Astrocyte (in vitro differentiated cells and primary cell): ENCODE data around the gene RALGPS2. TPM values are rescaled to one million over a fixed set of nuclear protein-coding genes. Genes with fewer than 3 reads are reported as not detected.

Experiments used
- DNase-seq: peaks from one replicate; pipeline ENCODE4 v3.0.0-alpha.2; 2010; ENCODE audit warnings: low read depth
- FAIRE-seq: peaks from 2 replicates; lab custom pipeline; 2011; peaks lifted over from hg19 to GRCh38; lab: Jason Lieb, UNC
- H2AFZ ChIP-seq: 2 replicates; pipeline ENCODE4 v1.6.0; 2012; ENCODE audit warnings: low read depth, low read length, inconsistent platforms
- H3K27ac ChIP-seq: 2 replicates; pipeline ENCODE4 v1.5.1; 2011; ENCODE audit warnings: low read depth, low read length, inconsistent platforms
- H3K27me3 ChIP-seq: 2 replicates; pipeline ENCODE4 v1.6.0; 2011; ENCODE audit warnings: low read length, inconsistent platforms; ENCODE audit not compliant: insufficient read depth
- H3K36me3 ChIP-seq: 2 replicates; pipeline ENCODE4 v1.5.1; 2011; ENCODE audit warnings: low read length, inconsistent platforms; ENCODE audit not compliant: insufficient read depth
- H3K4me1 ChIP-seq: 2 replicates; pipeline ENCODE4 v1.5.1; 2011; ENCODE audit warnings: low read length, inconsistent platforms; ENCODE audit not compliant: insufficient read depth
- H3K4me2 ChIP-seq: 2 replicates; pipeline ENCODE4 v1.6.0; 2012; ENCODE audit warnings: low read length, inconsistent platforms
- H3K4me3 ChIP-seq: 2 replicates; pipeline ENCODE4 v1.5.1; 2011; ENCODE audit warnings: low read depth, mild to moderate bottlenecking, low read length, inconsistent platforms; ENCODE audit not compliant: insufficient read depth
- H3K79me2 ChIP-seq: 2 replicates; pipeline ENCODE4 v1.6.0; 2012; ENCODE audit warnings: mild to moderate bottlenecking, low read length, inconsistent platforms; ENCODE audit not compliant: insufficient read depth
- H3K9ac ChIP-seq: 2 replicates; pipeline ENCODE4 v1.6.0; 2012; ENCODE audit warnings: mild to moderate bottlenecking, low read length, inconsistent platforms
- H3K9me3 ChIP-seq: 2 replicates; pipeline ENCODE4 v1.5.1; 2012; ENCODE audit warnings: low read depth, mild to moderate bottlenecking, low read length, inconsistent platforms; ENCODE audit not compliant: insufficient read depth
- H4K20me1 ChIP-seq: 2 replicates; pipeline ENCODE4 v1.6.0; 2012; ENCODE audit warnings: low read length, inconsistent platforms; ENCODE audit not compliant: insufficient read depth
- H3K27ac Mint-ChIP-seq: one replicate; pipeline ENCODE4 v1.8.0; 2021; ENCODE audit warnings: mild to moderate bottlenecking, mixed read lengths; ENCODE audit not compliant: unreplicated experiment
- H3K27me3 Mint-ChIP-seq: one replicate; pipeline ENCODE4 v1.8.0; 2021; ENCODE audit warnings: low read depth, mixed read lengths; ENCODE audit not compliant: unreplicated experiment
- H3K36me3 Mint-ChIP-seq: one replicate; pipeline ENCODE4 v1.8.0; 2021; ENCODE audit warnings: low read depth, mixed read lengths; ENCODE audit not compliant: unreplicated experiment
- H3K4me1 Mint-ChIP-seq: one replicate; pipeline ENCODE4 v1.8.0; 2021; ENCODE audit warnings: low read depth, mixed read lengths; ENCODE audit not compliant: unreplicated experiment
- H3K4me3 Mint-ChIP-seq: one replicate; pipeline ENCODE4 v1.8.0; 2021; ENCODE audit warnings: mild to moderate bottlenecking, moderate library complexity, mixed read lengths; ENCODE audit not compliant: unreplicated experiment
- H3K9me3 Mint-ChIP-seq: one replicate; pipeline ENCODE4 v1.8.0; 2021; ENCODE audit warnings: mild to moderate bottlenecking, mixed read lengths; ENCODE audit not compliant: unreplicated experiment
- CTCF ChIP-seq: IDR thresholded peaks from 2 replicates; pipeline ENCODE4 v1.5.1; 2011; ENCODE audit warnings: low read depth, mild to moderate bottlenecking, inconsistent platforms, low read length, moderate library complexity; ENCODE audit not compliant: insufficient read depth
- EZH2 ChIP-seq: IDR thresholded peaks from 2 replicates; pipeline ENCODE4 v1.6.1; 2012; ENCODE audit warnings: mild to moderate bottlenecking, low read length, inconsistent platforms; ENCODE audit not compliant: insufficient read depth
- total RNA-seq: library from RNA; stranded (reverse); gene quantifications from 2 replicates; pipeline ENCODE4 v1.2.1, GENCODE V29; 2021

RALGPS2 gene
- total RNA-seq, 1 donor from 2014 or later, result 33.6 TPM

DNA sequence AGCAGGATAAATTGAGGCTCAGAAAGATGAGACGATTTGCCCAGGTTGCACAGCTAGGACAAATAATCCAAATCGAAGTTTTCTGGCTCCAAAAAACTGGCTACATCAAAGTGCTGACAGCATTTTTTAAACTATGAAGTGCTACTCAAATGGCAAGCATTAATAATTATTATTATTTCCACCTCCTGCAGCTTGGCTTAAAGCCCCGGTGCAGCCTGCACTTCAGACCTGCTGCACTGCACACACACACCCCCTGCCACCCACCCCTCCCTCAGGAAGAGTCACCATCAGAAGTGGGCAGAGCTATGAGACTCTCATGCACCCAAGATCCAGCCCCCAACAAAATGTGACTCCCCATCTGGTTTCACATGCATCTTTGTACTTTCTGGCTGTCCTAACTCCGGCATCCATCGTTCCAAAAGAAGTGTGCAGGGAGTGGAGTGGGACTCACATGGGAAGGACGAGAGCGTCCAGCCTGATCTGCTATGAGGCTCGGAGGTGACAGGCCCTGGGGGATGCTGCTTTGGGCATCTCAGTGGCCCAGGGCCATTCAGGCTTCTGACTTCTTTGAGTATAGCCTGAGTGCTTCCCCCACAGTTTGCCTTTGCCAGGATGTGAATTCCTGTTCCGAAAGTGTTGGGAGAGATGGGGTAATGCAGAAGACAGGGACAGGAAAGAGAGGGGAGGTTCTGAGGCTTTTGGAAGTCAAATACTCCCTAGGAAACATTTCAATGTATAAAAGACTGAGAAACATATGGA, 235.6 kb downstream of the RALGPS2 start:
- Histone ChIP-seq H3K4me1 (no peaks in the 10 kb centered on the region), H3K36me3 (no peaks in the 10 kb centered on the region), H3K9me3 (no peaks in the 10 kb centered on the region), H2AFZ (no peak overlapping the region), H3K27ac (no peak overlapping the region), H3K4me3 (no peak overlapping the region), H3K9ac (no peak overlapping the region), H4K20me1 (no peaks in the 10 kb centered on the region), H3K79me2 (no peaks in the 10 kb centered on the region), H3K4me2 (no peak overlapping the region), H3K27me3 (no peaks in the 10 kb centered on the region)
- DNase-seq (no peak), FAIRE-seq (no peak)
- Mint-ChIP-seq H3K4me3 (no peak overlapping the region), H3K27ac (no peak overlapping the region), H3K4me1 (no peaks in the 10 kb centered on the region), H3K36me3 (peaks cover 3% of the 10 kb centered on the region), H3K9me3 (peaks cover 7% of the 10 kb centered on the region), H3K27me3 (peaks cover 13% of the 10 kb centered on the region)
- TF ChIP-seq CTCF, result no peak

DNA sequence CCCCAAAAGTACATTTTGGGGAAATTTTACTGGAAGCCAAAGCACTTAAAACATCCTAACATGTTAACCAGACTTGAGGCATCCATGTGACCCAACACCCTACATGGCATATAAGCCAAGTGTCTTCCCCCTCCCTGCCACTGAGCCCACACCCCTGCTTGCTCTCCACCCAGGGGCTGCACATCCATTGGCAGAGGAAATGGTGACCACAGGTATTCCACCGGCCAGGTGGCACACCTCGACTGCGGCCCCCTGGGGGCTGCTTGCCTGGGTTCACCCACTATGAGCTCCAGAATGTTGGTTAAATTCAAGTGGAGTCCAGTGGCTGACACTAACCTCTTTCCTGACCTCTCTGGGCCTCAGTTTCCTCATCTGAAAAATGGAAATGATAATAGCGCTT, 236.3 kb downstream of the RALGPS2 start:
- Mint-ChIP-seq H3K9me3 (peaks cover 7% of the 10 kb centered on the region), H3K27ac (no peak overlapping the region), H3K27me3 (peaks cover 14% of the 10 kb centered on the region), H3K36me3 (peaks cover 3% of the 10 kb centered on the region), H3K4me1 (no peaks in the 10 kb centered on the region), H3K4me3 (no peak overlapping the region)
- TF ChIP-seq EZH2, result no peak
- Histone ChIP-seq H3K27ac (no peak overlapping the region), H3K4me3 (no peak overlapping the region), H3K9me3 (no peaks in the 10 kb centered on the region), H4K20me1 (no peaks in the 10 kb centered on the region), H3K4me2 (no peak overlapping the region), H3K9ac (no peak overlapping the region), H3K36me3 (no peaks in the 10 kb centered on the region), H3K79me2 (no peaks in the 10 kb centered on the region), H2AFZ (no peak overlapping the region), H3K4me1 (no peaks in the 10 kb centered on the region), H3K27me3 (no peaks in the 10 kb centered on the region)
- DNase-seq (no peak), FAIRE-seq (no peak)

- no peaks in the 10 kb centered on the region for H3K9me3 ChIP-seq
- Mint-ChIP-seq H3K4me1 (no peaks in the 10 kb centered on the region), H3K27ac (no peak overlapping the region), H3K9me3 (peaks cover 7% of the 10 kb centered on the region), H3K4me3 (no peak overlapping the region), H3K27me3 (peaks cover 14% of the 10 kb centered on the region), H3K36me3 (peaks cover 3% of the 10 kb centered on the region)
- H3K9ac ChIP-seq, result no peak overlapping the region
- H3K4me1 ChIP-seq, result no peaks in the 10 kb centered on the region
- H4K20me1 ChIP-seq, result no peaks in the 10 kb centered on the region
- H3K27me3 ChIP-seq, result no peaks in the 10 kb centered on the region
- no peaks in the 10 kb centered on the region for H3K79me2 ChIP-seq
- H3K4me3 ChIP-seq, result no peak overlapping the region
- FAIRE-seq, result no peak
- no peak for DNase-seq
- H3K27ac ChIP-seq, result no peak overlapping the region
- H3K36me3 ChIP-seq, result no peaks in the 10 kb centered on the region
- TF ChIP-seq EZH2 (no peak), CTCF (no peak)
- H3K4me2 ChIP-seq, result no peak overlapping the region
- no peak overlapping the region for H2AFZ ChIP-seq
Measured at GRCh38 chr1:178961868-178962267, 236.8 kb downstream of the RALGPS2 start.
